Right atrium auricular region (tissue), 2 donors: ENCODE data around the gene KLF7. TPM values are rescaled to one million over a fixed set of nuclear protein-coding genes. Genes with fewer than 3 reads are reported as not detected.

Source experiments
- DNase-seq: peaks from one replicate; pipeline ENCODE4 v3.0.0-alpha.2; 2019; ENCODE audit warnings: low spot score
- H3K27ac ChIP-seq, 2 donors: fragments of 200-600 bp; sonication (generic); 1 replicate in 1 of 2; 2 replicates in 1 of 2; pipeline ENCODE4 v1.5.1; 2016 to 2019
- H3K27me3 ChIP-seq, 2 donors: fragments of 200-600 bp; sonication (generic); one replicate each; pipeline versions ENCODE4 v1.5.1 to v1.6.0; 2017 to 2019
- H3K36me3 ChIP-seq: fragments of 200-600 bp; sonication (generic); one replicate; pipeline ENCODE4 v1.5.1; 2016
- H3K4me1 ChIP-seq, 2 donors: fragments of 200-600 bp; sonication (generic); one replicate each; pipeline versions ENCODE4 v1.5.1 to v1.6.0; 2017 to 2019
- H3K4me3 ChIP-seq, 2 donors: fragments of 200-600 bp; sonication (generic); 1 replicate in 1 of 2; 2 replicates in 1 of 2; pipeline ENCODE4 v1.5.1; 2017 to 2019; ENCODE audit warnings: mild to moderate bottlenecking in 1 of 2, moderate library complexity in 1 of 2
- H3K9me3 ChIP-seq, 2 donors: fragments of 200-600 bp; sonication (generic); one replicate each; pipeline ENCODE4 v1.5.1; 2019
- CTCF ChIP-seq, 2 donors: fragments of 200-600 bp; sonication (generic); IDR thresholded peaks; one replicate each; pipeline ENCODE4 v1.5.1; 2019; ENCODE audit warnings: antibody characterized with exemption in 2 of 2
- total RNA-seq, 2 donors: library from RNA; depleted of rRNA; stranded (reverse); fragments of >200 nt; gene quantifications; one replicate each; pipeline ENCODE4 v1.1.0, GENCODE V29; 2016

The KLF7 gene
- total RNA-seq, 2 donors from 2014 or later, result 13.5 to 29.9 TPM

GRCh38 chr2:207180741-207181140 is 15.0 kb upstream of the KLF7 start:
- H3K9me3 ChIP-seq, result no peaks in the 10 kb centered on the region
- H3K27ac ChIP-seq, result no peak overlapping the region
- H3K4me1 ChIP-seq, result no peaks in the 10 kb centered on the region
- no peaks in the 10 kb centered on the region for H3K27me3 ChIP-seq
- H3K4me3 ChIP-seq, result no peak overlapping the region
- no peak for DNase-seq
- no peaks in the 10 kb centered on the region for H3K36me3 ChIP-seq
- TF ChIP-seq CTCF (IDR thresholded peaks at IDR 0.05), result no peak

- no peak for TF ChIP-seq CTCF (IDR thresholded peaks at IDR 0.05)
- no peaks in the 10 kb centered on the region for H3K27me3 ChIP-seq
These were observed 10.5 kb upstream of the KLF7 start for GRCh38 chr2:207176247-207176646.

GRCh38 chr2:207173641-207174040 is 7.9 kb upstream of the KLF7 start:
- Histone ChIP-seq H3K27ac (no peak overlapping the region), H3K27me3 (no peaks in the 10 kb centered on the region), H3K4me1 (no peaks in the 10 kb centered on the region), H3K4me3 (no peak overlapping the region), H3K9me3 (no peaks in the 10 kb centered on the region), H3K36me3 (no peaks in the 10 kb centered on the region)
- TF ChIP-seq CTCF (IDR thresholded peaks at IDR 0.05), result no peak
- DNase-seq, result no peak

More at GRCh38 chr2:207176247-207176646, 10.5 kb upstream of the KLF7 start:
- no peak for DNase-seq
- H3K27ac ChIP-seq, result no peak overlapping the region
- no peaks in the 10 kb centered on the region for H3K36me3 ChIP-seq
- H3K4me3 ChIP-seq, result no peak overlapping the region
- H3K4me1 ChIP-seq, result no peaks in the 10 kb centered on the region
- no peaks in the 10 kb centered on the region for H3K9me3 ChIP-seq

- no peak for DNase-seq
- TF ChIP-seq CTCF (IDR thresholded peaks at IDR 0.05), result no peak
- H3K27ac ChIP-seq, result peak overlapping the region; percentile 100
- peaks cover 0 to 19% of the 10 kb centered on the region in 2 donors for H3K4me1 ChIP-seq
- no peaks in the 10 kb centered on the region for H3K9me3 ChIP-seq
- H3K27me3 ChIP-seq, result no peaks in the 10 kb centered on the region
- H3K36me3 ChIP-seq, result no peaks in the 10 kb centered on the region
- peak overlapping the region; percentile 83 to 85 for H3K4me3 ChIP-seq
These were observed 1.6 kb upstream of the KLF7 start for GRCh38 chr2:207167099-207167923.

- DNase-seq, result peak; percentile 80
- Histone ChIP-seq H3K27me3 (no peaks in the 10 kb centered on the region), H3K27ac (peak overlapping the region; percentile 100), H3K9me3 (no peaks in the 10 kb centered on the region), H3K4me3 (peak overlapping the region; percentile 83 to 85), H3K4me1 (peaks cover 0 to 27% of the 10 kb centered on the region in 2 donors), H3K36me3 (no peaks in the 10 kb centered on the region)
- TF ChIP-seq CTCF (IDR thresholded peaks at IDR 0.05), result peak; percentile 15 to 60
These were observed 776 bp upstream of the KLF7 start for GRCh38 chr2:207166349-207167098.
